ENCODE data around the gene CCDC112.

DNA sequence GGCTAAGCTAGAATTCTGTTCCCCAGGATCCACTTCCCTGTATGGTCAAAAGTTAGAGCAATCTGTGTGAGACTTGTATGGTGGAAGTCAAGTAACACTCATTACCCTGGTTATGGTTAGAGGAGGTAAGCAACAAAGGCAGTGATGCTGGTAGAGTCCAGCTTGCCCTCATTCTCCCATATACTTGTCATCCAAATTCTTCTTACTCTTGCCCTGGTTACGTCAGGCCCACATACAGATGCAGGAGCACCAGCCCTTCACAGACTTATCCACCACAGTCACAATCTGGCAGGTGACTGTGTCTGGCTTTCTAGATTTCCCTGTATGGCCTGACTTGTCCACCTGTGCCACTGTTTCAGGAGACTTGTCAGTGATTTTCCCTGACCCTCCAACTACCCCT is 69.2 kb downstream of the CCDC112 start:
- TF ChIP-seq POLR2A (IDR thresholded peaks at IDR 0.05), result no peak
- TF ChIP-seq, protein P1, sequence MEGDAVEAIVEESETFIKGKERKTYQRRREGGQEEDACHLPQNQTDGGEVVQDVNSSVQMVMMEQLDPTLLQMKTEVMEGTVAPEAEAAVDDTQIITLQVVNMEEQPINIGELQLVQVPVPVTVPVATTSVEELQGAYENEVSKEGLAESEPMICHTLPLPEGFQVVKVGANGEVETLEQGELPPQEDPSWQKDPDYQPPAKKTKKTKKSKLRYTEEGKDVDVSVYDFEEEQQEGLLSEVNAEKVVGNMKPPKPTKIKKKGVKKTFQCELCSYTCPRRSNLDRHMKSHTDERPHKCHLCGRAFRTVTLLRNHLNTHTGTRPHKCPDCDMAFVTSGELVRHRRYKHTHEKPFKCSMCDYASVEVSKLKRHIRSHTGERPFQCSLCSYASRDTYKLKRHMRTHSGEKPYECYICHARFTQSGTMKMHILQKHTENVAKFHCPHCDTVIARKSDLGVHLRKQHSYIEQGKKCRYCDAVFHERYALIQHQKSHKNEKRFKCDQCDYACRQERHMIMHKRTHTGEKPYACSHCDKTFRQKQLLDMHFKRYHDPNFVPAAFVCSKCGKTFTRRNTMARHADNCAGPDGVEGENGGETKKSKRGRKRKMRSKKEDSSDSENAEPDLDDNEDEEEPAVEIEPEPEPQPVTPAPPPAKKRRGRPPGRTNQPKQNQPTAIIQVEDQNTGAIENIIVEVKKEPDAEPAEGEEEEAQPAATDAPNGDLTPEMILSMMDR (IDR thresholded peaks at IDR 0.05), result no peak

Measured in adrenal gland (tissue), 5 donors.